CD4-positive, alpha-beta T cell treated with Interferon gamma for 1 hour (primary cell): ENCODE measurements around the gene ARMC9.
A peak's percentile ranks its signal among the peaks of the same experiment; 100 is the strongest.
"Not testable (repeated sequence)": the region's sequence is repeated elsewhere in the genome, so short reads cannot be mapped to it uniquely, and the experiment has no call there.

Experiments used
- DNase-seq: peaks from one replicate; pipeline ENCODE4 v3.0.0-alpha.2; 2020

The ARMC9 gene

DNA sequence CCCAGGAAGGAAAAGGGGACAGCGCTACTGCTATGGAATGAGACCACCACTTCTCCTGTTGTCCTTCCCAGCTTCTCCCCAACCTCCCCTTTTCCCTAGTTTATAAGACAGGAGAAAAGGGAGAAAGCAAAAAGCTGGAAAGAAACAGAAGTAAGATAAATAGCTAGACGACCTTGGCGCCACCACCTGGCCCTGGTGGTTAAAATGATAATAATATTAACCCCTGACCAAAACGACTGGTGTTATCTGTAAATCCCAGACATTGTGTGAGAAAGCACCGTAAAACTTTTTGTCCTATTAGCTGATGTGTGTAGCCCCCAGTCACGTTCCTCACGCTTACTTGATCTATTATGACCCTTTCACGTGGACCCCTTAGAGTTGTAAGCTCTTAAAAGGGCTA, 202.2 kb downstream of the ARMC9 start:
- not testable (repeated sequence) for DNase-seq

DNA sequence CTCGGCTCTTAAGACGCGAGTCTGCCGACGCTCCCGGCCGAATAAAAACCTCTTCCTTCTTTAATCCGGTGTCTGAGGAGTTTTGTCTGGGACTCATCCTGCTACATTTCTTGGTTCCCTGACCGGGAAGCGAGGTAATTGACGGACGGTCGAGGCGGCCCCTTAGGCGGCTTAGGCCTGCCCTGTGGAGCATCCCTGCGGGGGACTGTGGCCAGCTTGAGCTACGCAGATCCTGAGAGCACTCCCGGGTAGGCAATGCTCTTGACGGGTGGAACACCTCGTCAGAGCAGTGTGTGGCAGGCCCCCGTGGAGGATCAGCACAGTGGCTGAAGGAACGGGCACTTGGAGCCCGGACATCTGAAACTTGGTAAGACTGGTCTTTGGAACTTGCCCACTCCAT, 202.7 kb downstream of the ARMC9 start:
- DNase-seq, result not testable (repeated sequence)

DNA sequence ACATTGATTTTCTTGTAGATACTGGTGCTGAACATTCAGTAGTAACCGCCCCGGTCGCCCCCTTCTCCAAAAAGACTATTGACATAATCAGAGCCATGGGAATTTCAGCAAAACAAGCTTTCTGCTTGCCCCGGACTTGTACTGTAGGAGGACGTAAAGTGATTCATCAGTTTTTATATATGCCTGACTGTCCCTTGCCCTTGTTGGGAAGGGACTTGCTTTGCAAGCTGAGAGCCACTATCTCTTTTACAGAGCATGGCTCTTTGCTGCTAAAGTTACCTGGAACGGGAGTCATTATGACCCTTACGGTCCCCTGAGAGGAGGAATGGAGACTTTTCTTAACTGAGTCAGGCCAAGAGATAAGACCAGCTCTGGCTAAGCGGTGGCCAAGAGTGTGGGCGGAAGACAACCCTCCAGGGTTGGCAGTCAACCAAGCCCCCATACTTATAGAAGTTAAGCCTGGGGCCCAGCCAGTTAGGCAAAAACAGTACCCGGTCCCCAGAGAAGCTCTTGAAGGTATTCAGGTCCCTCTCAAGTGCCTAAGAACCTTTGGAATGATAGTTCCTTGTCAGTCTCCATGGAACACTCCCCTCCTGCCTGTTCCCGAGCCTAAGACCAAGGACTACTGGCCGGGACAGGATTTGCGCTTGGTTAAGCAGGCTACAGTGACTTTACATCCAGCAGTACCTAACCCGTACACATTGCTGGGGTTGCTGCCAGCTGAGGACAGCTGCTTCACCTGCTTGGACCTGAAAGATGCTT, 205.2 kb downstream of the ARMC9 start:
- not testable (repeated sequence) for DNase-seq

DNA sequence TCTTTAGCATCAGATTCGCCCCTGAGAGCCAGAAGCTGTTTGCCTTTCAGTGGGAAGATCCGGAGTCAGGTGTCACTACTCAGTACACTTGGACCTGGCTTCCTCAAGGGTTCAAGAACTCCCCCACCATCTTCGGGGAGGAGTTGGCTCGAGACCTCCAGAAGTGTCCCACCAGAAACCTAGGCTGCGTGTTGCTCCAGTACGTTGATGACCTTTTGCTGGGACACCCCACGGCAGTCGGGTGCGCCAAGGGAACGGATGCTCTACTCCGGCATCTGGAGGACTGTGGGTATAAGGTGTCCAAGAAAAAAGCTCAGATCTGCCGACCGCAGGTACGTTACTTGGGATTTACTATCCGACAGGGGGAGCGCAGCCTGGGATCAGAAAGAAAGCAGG, 205.8 kb downstream of the ARMC9 start:
- not testable (repeated sequence) for DNase-seq

DNA sequence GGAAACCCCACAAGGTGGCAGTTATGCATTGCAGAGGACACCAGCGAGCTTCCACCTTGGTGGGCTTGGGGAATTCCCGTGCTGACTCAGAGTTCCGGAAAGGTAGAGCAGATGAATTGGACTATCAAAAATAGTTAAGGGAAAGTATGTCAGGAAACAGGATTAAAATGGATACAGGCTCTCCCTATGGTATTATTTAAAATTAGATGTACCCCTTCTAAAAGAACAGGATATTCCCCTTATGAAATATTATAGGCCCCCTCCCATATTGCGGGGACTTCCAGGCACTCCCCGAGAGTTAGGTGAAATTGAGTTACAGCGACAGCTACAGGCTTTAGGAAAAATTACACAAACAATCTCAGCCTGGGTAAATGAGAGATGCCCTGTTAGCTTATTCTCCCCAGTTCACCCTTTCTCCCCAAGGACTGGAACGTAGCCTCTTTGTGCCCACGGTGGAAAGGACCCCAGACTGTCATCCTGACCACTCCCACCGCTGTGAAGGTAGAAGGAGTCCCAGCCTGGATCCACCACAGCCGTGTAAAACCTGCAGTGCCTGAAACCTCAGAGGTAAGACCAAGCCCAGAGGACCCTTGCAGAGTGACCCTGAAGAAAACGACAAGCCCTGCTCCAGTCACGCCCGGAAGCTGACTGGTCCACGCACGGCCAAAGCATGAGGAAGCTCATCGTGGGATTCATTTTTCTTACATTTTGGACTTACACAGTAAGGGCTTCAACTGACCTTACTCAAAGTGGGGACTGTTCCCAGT, 207.4 kb downstream of the ARMC9 start:
- peak; percentile 24 for DNase-seq

DNA sequence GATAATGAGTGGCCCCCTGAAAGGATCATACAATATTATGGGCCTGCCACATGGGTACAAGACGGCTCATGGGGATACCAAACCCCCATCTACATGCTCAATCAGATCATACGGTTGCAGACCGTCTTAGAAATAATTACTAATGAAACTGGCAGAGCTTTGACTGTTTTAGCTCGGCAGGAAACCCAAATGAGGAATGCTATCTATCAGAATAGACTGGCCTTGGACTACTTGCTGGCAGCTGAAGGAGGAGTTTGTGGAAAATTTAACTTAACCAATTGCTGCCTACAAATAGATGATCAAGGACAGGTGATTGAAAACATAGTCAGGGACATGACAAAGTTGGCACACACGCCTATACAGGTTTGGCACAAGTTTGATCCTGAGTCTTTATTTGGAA, 209.3 kb downstream of the ARMC9 start:
- DNase-seq, result not testable (repeated sequence)

- DNase-seq, result not testable (repeated sequence)
Measured at GRCh38 chr2:231408304-231408703, 209.9 kb downstream of the ARMC9 start.

- DNase-seq, result no peak
Measured at GRCh38 chr2:231409776-231410175, 211.3 kb downstream of the ARMC9 start.

DNA sequence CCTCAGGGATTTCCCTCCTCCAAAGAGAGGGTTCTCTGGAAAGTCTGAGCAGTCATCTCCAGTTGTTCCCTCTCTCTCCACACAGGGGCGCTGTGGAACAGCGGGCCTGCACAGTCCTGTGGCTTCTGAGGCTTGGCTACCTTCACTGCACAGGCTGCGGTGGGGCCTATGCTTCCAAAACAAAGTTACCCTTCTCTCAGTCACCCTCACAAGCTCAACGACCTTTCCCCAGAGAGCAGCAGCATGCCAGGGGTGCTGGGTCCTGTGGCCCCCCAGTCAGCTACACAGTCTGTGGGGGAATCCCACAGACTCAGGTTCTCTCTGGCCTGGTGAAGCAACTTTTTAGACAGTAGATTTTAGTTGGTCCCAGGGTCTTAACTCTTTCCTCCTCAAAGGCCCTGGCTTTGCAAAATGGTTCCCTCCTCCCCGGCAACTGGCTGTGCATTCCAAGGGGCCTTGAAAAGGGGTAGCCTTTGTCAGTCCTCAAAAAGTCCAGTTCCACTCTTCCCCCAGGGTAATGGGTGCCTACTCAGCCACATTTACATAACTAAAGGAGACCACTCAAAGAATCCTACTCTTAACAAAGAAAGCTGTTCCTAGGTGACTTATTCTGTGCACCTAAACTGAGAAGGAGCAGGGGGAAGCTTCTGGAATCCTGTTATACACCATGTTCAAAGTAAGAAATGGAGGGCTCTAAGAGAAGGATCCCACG, 212.0 kb downstream of the ARMC9 start:
- DNase-seq, result no peak

- DNase-seq, result no peak
Measured at GRCh38 chr2:231411237-231411636, 212.8 kb downstream of the ARMC9 start.

- peak; percentile 76 for DNase-seq
Measured at GRCh38 chr2:231411831-231412617, 213.6 kb downstream of the ARMC9 start.

- no peak for DNase-seq
Measured at GRCh38 chr2:231412618-231412963, 214.2 kb downstream of the ARMC9 start.

- DNase-seq, result no peak
Measured at GRCh38 chr2:231413456-231413855, 215.0 kb downstream of the ARMC9 start.

DNA sequence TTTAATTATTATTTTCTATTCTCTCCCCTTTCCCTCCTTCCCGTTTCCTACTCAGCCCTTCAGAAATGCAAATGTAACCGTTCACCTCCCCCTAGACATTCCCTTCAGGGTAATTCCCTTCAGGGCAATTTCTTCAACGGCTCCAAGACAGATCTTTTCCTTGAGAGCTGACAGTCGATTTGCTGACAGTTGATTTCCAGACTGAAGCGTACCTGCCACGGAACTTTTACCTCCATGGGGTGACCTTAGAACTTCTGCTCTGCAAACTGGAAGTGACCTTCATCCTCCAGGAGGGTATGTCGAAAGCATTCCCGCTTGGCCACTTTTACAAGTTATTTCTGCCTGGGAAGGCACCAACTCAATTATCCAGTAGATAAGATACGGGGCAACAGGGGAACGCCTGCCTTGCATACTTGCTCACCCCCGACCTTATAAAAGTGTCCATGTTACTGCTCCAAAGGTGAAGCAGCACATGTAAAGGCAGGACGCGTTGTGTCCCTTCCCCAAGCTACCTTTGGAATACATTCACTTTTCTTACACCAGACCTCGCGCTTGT, 215.6 kb downstream of the ARMC9 start:
- no peak for DNase-seq

- DNase-seq, result no peak
Measured at GRCh38 chr2:231415029-231415428, 216.6 kb downstream of the ARMC9 start.

GRCh38 chr2:231418820-231419640, 220.6 kb downstream of the ARMC9 start:
- no peak for DNase-seq

- no peak for DNase-seq
Measured at GRCh38 chr2:231421051-231421580, 222.7 kb downstream of the ARMC9 start.

DNA sequence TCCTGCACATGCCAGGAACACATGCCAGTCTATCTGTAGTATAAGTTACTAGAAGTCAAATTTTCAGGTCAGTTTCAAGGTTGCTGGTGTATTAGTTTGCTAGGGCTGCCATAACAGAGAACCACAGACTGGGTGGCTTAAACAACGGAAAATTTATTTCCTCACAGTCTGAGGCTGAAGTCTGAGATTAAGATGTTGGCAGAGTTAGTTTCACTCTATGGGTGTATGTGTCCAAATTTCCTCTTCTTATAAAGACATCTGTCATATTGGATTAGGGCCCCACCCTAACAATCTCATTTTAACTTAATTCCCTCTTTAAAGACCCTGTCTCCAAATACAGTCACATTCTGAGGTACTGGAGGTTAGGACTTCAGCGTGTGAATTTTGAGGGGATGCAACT, 223.6 kb downstream of the ARMC9 start:
- DNase-seq, result no peak

DNA sequence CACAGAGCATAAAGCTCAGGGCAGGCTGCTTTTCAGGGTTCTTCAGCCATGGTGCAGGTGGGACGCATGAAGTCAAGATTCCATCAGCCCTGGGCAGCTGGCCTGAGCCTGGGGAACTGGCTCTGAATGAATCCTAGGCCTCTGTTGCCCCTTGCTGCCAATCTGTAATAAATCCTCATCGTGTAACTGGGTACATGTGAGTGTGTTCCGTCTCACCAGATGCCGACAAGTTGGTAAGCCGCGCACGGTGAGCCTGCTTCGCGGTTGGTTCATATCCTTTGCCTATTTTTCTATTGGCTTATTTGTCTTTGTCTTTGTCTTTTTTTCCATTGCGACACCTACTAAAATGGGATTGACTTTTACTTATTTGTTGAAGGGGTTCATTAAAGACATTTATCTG, 224.7 kb downstream of the ARMC9 start:
- DNase-seq, result no peak
